SHP77 (cell line): ENCODE measurements around the gene PDE2A.

ENCODE experiments used
- DNase-seq, 2 experiments: peaks; one replicate each; lab custom pipeline; 2025; lab: John Stamatoyannopoulos, UW

The PDE2A gene

DNA sequence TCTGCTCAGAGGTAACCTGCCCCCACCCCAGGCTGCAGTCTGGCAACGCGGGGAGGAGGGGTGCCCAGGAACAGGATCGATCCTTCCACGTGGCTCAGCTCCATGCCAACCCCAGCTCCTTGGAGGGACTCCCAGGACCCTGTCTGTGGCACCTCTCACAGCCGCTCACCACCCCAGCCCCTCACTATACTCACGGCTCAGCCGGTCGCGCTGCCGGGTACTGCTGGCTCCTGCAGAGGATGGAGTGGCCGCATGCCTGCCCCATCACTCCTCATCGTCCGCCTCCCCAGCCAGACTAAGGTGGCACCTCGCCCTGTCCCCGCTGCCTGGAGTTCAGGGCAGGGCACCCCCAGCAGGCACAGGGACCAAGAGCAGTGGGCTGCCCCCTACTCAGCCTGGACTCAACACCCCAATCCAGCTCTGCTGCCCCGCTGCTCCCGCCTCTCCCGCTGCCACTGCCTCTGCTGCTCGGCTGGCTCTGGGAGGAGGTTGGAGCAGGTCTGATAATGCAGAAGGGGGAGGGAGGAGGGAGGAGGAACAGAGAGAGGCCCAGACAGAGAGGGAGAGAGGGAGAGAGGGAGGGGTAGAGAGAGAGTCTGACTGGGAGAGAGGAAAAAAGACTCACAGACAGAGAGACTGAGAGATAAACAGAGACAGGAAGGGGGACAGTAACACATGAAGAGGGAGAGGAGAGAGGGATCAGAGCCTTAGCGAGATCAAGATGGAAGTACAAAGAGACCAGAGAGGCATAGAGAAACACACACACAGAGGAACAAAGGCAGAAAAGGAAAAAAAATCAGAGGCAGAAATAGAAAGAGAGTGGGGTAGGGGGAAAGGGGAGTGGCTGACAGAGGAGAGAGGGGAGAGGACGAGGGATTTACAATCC is at the start of gene PDE2A:
Gene PDE2A (minus strand): TSS at position 480 of the 886 bp plus-strand sequence. CDS start 215 bp downstream, at position 265.
- no peak for DNase-seq

DNA sequence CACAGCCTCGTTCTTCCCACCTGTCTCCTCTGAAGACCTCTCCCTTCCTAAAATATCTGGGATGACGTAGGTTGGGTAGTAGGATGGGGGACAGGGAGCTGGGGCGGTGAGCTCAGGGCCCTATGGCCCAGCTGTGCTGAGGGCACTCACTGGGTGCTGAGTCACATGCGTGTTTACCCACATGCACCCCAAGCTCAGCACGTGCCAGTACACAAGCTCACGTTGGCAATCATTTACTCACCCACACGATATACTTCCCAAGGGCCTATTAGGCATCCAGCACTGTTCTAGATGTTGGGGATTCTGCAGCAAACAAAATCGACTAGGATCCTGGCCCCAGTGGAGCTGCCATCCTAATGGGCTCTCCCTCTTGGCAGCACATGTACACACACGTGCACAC is 49.3 kb upstream of the PDE2A start:
- no peak for DNase-seq

DNA sequence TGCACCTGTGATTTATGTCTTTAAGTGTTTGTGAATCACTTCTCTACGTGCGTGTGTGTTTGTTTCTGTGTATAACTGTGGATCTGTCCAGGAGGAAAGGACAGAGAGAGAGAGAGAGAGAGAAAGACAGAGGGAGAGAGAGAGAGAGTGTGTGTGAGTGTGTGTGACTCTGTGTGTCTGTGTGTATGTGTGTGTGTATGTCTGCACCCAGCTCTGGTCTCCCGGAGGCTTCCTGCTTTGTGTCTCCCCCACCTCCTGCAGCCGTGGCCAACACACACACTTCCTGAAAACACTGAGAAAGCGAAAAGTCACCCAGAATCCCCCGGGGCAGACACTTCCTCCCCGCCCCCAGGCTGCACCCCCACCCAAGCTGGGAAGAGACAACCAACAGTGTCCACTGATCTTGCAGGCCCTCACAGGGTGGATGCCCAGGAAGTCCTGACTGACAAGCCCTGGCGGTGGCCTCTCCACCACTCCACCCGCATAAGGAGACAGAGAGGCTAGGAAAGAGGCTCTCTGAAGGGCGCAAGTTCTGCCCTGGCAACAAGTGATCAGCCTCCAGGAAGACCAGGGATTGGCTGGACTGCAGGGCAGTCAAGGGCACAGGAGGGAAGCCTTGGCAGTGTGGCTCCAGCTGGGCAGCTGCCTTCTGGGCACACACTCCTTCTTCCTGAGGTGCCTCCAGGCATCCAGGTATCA is 48.0 kb upstream of the PDE2A start:
- DNase-seq: peak; percentile 85 to 86

DNA sequence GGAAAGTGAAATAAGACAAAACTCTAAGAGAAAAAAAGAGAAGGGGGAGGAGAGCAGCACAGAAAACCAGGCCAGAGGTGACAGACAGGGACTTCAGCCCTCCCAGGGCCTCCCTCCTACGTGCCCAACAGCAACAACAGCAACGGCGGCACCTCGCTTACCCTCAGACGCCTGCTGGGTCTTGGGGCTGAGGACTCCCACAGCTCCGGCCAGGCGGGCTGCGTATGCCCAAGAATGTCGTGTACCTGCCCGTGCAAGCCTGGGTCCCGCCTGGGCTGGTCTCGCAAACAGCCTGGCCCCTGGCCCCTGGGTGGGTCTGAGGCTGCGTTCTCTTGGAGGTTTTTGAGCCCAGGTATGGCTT is 47.4 kb upstream of the PDE2A start:
- DNase-seq: no peak

DNA sequence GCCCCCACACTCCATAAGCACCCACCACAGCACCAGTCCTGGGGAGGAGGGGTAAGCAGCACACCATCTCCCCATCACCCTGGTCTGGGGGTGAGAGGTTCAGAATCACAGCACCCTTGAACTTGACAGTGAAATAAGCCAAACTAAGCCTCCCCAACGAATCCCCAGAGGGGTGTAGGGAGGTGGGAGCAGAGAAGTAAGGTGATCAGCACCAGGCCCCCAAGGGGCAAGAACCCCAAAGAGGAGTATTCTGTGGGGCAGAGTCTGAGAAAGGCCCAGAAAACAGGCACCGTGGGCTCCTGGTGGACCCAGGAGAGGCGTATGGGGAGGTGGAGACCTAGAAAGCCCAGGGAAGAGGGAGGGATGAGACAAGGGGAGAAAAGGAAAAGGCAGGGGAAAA is 47.1 kb upstream of the PDE2A start:
- no peak for DNase-seq

DNA sequence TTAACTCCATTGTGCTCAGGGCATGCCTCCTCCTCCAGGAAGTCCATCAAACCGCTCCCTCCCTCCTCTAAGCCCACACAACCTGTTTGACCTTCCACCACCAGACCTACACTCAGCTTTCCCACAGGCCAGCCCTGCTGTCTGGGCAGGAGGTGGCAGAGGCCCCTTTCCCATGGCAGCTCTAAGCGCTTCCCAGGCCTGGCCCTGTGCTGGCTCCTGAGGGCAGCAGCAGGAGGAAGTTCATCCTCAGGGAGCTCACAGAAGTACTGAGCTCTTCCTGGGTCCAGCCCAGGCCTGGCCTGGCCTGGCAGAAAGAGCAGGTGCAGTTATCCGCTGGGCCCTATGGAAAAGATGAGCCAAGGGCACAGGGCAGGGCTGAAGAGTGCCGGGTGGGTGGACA is 46.6 kb upstream of the PDE2A start:
- DNase-seq: no peak

DNA sequence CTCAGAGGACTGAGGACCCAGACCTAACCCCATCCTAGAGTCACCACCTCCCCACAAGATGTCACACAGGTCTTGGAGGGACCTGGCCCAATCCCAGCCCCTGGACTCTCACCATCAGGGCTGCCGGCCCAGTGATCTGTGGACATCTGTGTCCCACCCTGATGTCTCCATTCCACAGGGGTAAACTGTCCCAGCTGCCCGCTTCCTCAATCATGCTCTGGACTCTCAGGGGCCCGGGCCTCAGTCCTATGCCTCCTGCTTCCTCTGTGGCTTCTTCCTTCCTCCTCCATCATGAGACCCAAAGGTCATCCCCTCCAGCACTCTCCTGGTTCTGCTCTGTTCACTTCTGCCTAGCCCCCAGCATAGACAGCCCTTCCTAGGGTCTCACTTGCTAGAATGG is 45.8 kb upstream of the PDE2A start:
- no peak for DNase-seq

DNA sequence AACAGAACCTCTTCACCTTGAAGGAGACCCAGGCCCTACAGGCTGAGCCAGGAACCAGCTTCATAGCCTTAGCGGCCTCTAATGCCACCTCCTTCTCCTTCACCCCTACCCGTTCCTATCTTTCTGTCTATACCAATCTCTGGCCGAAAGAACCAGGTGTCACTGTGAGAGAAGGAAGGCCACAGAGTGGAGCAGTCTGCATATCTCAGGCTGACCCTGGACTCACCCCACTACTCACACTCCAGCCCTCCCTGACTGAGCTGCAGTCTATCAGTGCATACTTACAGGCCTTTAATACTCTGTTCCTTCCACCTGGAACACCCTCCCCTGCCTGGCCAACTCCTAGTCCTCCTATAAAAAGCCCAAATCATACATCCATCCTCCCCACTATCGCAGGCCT is 45.3 kb upstream of the PDE2A start:
- no peak for DNase-seq

DNA sequence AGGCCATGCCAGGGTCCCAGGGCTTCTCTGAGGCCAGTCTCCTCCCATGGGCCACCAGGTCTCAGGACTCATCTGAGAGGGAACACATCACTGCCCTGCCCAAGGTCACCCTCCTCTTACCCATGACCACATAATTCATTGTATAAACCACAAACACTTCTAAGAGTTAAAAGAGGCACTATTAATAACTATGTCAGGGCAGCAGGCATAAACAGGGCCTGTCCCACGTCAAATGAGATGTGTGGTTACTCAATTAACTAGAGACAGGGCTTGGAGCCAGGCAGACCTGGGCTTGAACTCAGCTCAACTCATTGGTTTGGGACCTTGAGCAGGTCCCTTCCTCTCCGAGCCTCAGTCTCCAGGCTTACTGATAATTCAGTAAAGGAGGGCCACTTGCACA is 44.9 kb upstream of the PDE2A start:
- no peak for DNase-seq

DNA sequence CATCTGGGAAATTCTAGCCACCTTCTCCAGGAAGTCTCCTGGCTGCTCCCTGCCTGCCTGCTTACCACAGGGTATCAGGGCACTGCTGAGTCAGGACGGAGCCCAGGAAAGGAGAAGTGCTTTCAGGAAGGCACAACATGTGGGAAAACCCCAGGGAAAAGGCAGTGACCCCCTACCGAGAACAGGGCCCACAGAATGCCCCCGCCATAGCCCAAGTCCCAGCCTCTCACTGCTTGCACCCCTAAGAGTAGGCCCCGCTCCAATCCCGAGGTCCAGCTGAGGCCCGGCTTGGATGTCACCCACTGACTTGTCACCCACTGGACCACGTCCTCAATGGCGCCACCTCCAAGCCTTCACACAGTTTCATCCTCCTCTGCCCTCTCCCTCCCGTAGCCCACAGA is 43.9 kb upstream of the PDE2A start:
- DNase-seq: no peak

DNA sequence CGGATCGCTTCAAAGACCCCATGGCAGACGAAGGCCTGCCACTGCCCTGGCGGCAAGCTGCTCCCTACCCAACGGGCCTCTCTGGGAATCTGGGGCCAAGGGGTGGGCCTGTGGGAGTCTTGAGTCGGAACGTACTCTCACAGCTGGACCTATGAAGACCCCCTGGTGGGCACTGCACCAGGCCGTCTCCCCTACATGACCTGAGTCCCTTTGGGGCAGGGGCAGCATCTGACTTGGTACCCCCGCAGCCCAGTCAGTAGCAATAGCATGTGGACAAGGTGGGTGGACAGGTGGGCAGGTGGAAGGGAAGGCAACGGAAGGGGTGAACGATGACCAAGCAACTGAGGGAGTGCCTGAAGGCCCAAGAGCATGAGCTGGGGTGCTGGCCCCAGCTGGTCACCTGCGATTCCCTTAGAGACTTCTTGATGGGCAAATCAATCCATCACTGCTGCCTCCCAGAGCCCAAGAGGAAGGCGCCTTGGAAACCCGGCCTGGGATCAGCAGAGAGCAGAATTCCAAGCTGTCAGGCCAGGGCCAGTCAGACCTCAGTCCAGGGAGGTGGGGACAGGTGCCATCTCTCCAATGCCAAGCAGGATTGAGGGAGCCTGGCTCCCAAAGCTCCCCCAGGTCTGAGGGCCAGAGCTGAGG is 42.7 kb upstream of the PDE2A start:
- DNase-seq: no peak

DNA sequence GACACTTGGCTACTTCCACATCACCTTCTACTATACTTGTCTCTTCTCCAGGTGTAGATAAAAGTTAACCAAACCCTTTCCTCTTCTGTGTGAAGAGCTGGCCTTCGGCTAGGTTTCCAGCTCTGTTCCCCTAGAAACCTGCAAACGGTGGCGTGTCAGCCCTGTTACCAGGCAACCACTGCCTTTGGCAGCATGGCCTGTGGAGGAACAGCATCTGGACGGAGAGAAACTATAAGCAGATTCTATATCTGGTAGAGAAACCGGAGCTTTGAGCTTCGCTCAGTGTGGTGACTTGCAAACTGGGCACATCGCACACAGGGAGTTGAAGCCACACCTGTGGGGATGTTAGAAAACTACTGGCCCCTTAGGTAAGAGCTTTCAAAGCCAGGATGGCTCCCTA is 42.1 kb upstream of the PDE2A start:
- no peak for DNase-seq

DNA sequence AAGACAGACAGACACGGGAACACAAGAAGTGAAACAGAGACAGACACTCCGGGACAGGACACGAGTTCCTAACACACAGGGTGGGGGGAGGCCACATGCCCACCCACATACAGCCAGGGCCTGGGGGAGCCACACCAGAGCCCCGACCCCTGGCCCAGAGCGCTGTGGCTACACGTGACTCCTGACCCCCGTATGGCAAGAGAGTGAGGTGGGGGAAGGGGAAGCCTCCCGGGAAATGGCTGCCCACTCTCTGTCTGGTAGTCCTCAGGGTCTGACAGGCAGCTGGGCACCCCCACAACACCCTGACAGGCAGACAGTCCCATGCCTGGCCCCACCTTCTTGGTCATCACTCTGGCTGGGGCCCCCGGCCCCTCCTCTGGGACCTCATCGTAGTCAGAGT is 38.6 kb upstream of the PDE2A start:
- DNase-seq: no peak

DNA sequence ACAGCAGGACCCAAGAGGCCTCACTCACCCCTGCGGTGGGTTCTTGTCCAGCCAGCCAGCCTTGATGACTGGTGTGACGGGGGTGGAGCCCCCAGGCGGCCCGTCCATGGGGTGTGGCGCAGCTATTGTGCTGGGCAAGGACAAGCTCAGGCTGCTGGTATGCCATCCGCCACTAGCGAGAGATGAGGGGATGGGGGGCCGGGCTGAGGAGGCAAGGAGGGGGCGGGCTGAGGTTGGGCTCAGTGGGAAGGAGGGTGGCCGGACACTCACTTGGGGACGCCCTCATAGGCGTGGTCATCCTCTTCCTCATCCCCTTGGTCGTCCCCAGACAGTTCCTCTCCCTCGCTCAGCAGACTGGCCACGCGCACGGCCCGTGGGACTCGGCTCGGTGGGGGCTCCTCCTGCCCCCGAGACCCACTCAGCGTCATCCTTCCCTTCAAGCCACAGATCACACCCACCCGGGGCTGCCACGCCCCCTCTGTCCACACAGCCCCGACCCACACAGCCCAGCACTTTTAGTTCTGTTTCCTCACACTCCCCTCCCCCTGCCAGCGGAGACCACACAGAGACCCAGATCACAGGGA is 38.0 kb upstream of the PDE2A start:
- no peak for DNase-seq

DNA sequence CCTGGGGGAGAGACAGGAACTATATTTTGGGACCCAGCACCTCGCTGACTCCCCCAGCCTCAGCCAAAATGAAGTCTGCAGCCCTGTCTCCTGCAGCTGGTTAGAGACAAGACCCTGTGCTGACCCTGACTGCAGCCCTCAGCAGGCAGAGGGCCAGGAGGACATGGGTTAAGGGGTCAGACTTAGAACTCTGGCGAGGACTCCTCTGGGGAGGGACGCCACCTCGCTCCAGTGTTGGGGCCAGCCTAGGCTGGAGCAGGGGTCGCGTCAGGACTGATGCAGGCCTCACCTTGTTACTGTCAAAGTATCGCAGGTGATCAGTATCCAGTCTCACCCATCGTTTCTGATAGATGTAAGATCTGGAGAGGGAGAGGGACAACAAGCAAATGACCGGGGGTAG is 36.9 kb upstream of the PDE2A start:
- no peak for DNase-seq

DNA sequence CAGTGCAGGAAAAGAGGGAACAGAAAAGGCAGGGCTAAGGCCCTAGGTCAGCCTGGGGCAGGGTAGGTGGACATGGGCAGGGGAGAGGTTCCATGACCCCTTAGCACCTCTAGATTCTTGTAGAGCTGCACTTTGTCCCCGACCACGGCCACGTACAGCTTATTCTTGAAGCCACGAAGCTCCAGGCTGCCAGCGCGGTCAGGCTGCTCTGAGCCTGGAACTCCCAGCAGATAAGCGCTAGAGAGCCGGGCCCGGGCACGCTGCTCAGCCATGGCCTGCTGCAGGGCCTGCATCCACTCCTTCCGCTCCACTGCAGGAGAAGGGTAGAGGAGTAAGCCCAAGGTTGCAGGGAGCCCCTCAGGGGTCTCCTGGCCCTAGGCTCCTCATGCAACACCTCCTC is 36.1 kb upstream of the PDE2A start:
- DNase-seq: no peak

DNA sequence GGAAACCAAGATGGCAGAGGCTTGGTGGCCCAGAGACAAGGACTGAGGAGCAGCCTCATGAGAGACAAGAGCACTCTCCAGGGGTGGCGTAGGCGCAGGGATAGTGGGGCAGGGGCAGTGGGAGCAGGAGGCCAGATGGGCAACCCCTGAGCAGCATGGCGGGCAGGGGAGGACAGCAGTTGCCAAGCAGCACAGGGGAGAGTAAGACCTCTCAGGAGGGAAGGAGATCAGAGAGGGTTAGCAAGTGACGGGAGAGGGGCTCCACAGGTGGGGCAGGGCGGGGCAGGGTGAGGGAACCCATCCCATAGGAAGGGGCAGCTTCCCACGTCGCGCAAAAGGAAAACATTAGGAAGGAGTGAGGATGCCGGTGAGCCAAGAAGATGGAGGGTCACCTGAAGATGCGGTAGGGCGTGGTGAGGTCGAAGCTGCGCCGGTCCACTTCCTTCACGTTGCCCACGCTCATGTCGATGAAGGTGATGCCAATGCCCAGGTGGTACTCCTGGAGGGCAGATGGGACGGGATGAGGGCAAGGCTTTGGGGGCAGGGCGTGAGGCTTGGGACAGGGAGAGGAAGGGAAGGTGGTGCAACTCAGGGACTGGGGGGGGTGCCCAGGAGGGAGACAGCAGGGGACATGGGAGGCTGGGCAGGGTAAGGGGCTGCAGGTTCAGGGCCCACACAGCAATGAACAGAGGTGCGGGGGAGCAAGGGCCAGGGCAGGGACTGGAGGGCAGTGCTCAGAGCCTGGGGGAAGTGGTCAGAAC is 35.4 kb upstream of the PDE2A start:
- no peak for DNase-seq

DNA sequence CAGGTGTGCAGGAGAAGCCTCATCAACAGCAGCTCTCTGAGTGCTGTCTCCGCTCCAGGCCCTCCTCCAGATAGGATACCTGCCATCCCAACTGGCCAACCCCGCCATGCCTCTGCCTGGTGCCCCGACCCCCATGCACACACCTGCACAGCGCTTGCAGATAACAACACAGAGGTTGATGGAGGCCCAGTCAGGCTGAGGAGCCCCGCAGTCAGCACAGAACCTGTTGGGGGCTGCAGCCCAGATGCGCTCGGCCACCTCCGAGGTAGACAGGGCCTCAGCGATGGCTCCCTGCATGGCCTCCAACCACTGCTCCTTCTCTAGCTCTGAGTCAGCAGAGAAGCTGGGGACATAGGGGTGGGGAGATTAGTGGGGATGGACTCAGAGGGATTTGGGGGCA is 32.8 kb upstream of the PDE2A start:
- DNase-seq: no peak

DNA sequence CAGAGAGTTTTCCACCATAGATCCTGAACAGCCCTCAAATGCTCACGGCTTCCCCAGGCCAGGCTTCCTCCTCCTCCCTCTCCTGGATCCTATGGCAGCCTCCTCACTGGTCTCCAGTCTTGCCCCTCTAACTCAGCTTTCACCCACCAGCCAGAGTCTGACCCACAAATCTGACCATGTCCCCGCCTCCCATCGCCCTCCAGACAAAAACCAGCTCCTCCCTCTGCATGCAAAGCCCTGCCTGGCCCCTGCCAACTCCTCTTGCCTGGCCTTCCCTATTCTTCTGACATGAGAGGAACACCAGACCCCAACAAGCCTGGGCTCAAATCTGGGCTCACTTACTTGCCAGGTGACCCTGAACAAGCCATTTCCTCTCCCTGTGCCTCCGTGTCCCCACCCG is 32.4 kb upstream of the PDE2A start:
- no peak for DNase-seq

DNA sequence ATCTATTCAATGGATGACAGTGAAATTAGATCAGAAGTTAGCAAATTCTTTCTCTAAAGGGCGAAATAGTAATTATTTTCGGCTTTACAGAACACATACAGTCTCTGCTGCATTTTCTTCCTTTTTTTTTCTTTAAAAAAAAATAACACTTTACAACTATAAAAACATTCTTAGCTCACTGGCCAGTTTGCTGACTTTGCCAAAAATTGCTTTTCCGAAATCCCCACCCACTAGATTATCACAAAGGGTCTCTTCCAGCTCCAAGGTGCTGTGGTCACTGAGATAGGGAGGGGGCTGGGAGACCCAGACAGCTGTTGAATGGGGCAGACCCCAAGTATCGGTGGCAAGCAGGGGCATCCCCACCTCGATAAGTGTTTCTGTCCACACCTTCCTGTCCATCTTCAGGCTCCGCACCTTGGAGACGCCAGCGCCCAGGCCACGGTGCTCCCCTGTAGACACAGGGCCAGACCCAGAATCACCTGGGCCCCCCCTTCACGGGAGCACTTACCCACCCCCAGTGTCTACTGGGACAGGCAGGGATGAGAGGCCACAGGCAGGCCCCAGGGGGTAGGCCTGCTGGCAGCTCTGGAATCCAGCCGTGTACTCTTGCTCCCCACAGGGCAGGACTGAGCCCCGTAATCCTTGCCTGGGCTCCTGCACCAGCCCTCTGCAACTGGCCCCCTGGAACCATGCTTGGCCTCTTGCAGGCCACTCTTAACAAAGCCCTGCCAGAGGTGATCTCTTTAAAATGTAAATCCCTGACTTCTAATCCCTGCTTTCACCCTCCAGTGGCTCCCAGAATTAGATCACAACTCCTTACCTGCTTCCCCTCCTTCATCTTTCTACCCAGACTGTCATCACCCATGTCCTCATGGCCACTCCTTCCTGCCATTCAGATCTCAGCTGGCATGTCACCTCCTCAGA is 31.5 kb upstream of the PDE2A start:
- DNase-seq: no peak

DNA sequence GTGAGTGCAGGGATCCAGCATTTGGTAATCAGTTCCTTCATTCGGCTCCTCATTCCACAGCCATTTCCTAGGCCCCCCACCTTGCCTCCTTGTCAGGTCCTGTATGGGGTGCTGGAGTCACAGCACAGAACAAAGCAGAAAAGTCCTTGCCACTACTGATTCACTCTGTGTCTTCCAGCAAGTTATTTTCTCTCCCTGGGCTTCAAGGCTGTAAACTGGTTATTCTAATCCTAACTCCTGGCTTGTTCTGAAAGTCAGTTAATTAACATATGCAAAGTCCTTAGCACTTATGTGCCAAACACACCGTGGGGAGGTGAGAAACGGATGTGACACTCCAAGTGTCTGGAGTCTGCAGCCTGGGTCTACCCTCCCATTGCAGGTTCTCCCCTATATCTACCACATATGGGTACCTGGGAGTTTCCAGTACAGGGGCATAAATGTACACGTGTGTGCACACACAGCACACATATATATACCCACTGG is 30.6 kb upstream of the PDE2A start:
- DNase-seq: no peak
